Keratinocyte (primary cell): Measurements from ENCODE around the gene CDS1. TPM values are rescaled to one million over a fixed set of nuclear protein-coding genes. Genes with fewer than 3 reads are reported as not detected.

Source experiments
- DNase-seq: peaks from one replicate; pipeline ENCODE4 v3.0.0-alpha.2; 2011; ENCODE audit warnings: low read depth, missing footprints, low spot score
- FAIRE-seq: peaks from 2 replicates; lab custom pipeline; 2011; peaks lifted over from hg19 to GRCh38; lab: Jason Lieb, UNC
- H2AFZ ChIP-seq: 2 replicates; pipeline ENCODE4 v1.6.0; 2012; ENCODE audit warnings: low read length, control low read depth, inconsistent platforms; ENCODE audit not compliant: control insufficient read depth
- H3K27ac ChIP-seq: 2 replicates; pipeline ENCODE4 v1.5.1; 2011; ENCODE audit warnings: low read length; ENCODE audit not compliant: control insufficient read depth, insufficient read depth
- H3K27me3 ChIP-seq: 3 replicates; pipeline ENCODE4 v1.6.0; 2011; ENCODE audit warnings: low read length; ENCODE audit not compliant: control insufficient read depth, insufficient read depth; ENCODE audit errors: extremely low read depth
- H3K36me3 ChIP-seq, 2 experiments: 2 replicates in 1 of 2; 3 replicates in 1 of 2; pipeline ENCODE4 v1.5.1; 2011; ENCODE audit warnings: low read length in 2 of 2, mild to moderate bottlenecking in 1 of 2; ENCODE audit not compliant: control insufficient read depth in 2 of 2, insufficient read depth in 2 of 2; ENCODE audit errors: extremely low read depth in 1 of 2
- H3K4me1 ChIP-seq: 3 replicates; pipeline ENCODE4 v1.5.1; 2011; ENCODE audit warnings: low read length; ENCODE audit not compliant: control insufficient read depth, insufficient read depth; ENCODE audit errors: extremely low read depth
- H3K4me2 ChIP-seq: 3 replicates; pipeline ENCODE4 v1.6.0; 2011; ENCODE audit warnings: low read depth, low read length; ENCODE audit not compliant: control insufficient read depth, insufficient read depth; ENCODE audit errors: extremely low read depth
- H3K4me3 ChIP-seq, 3 experiments: fragments of 200-600 bp in 1 of 3; sonication (generic) in 1 of 3; 2 replicates in 2 of 3; 3 replicates in 1 of 3; pipeline ENCODE4 v1.5.1; 2011 to 2016; ENCODE audit warnings: low read length in 3 of 3, mild to moderate bottlenecking in 3 of 3, control low read depth in 2 of 3, inconsistent platforms in 1 of 3, low read depth in 1 of 3, mixed read lengths in 1 of 3, mixed run types in 1 of 3, moderate library complexity in 1 of 3; ENCODE audit not compliant: control insufficient read depth in 2 of 3, insufficient read depth in 2 of 3; ENCODE audit errors: extremely low read depth in 1 of 3
- H3K79me2 ChIP-seq: 2 replicates; pipeline ENCODE4 v1.6.0; 2012; ENCODE audit warnings: low read length; ENCODE audit not compliant: control insufficient read depth, insufficient read depth
- H3K9ac ChIP-seq: 3 replicates; pipeline ENCODE4 v1.6.0; 2011; ENCODE audit warnings: low read length; ENCODE audit not compliant: control insufficient read depth, insufficient read depth; ENCODE audit errors: extremely low read depth
- H3K9me1 ChIP-seq: 3 replicates; pipeline ENCODE4 v1.6.0; 2011; ENCODE audit warnings: low read length; ENCODE audit not compliant: control insufficient read depth, insufficient read depth; ENCODE audit errors: extremely low read depth
- H3K9me3 ChIP-seq: 2 replicates; pipeline ENCODE4 v1.5.1; 2012; ENCODE audit warnings: low read depth, low read length; ENCODE audit not compliant: control insufficient read depth
- H4K20me1 ChIP-seq: 3 replicates; pipeline ENCODE4 v1.6.0; 2011; ENCODE audit warnings: low read length; ENCODE audit not compliant: control insufficient read depth, insufficient read depth; ENCODE audit errors: extremely low read depth
- EZH2 ChIP-seq: IDR thresholded peaks from one replicate; pipeline ENCODE4 v1.6.1; 2012; ENCODE audit warnings: inconsistent platforms, mild to moderate bottlenecking, low read length, moderate library complexity
- dilution Hi-C: fragments of 300-500 bp; cut with MboI; formaldehyde crosslinking; loops from one replicate; pipeline ENCODE4 v1.7.0; 2020; ENCODE audit warnings: low sequenced_read_pairs; ENCODE audit not compliant: extremely low pct_ligation_motif_present
- polyA plus RNA-seq, 5 experiments: library from polyadenylated mRNA; depleted of rRNA in 3 of 5; stranded (reverse) in 3 of 5; stranded (forward) in 1 of 5; unstranded in 1 of 5; fragments of >200 nt; gene quantifications; 1 replicate in 1 of 5; 2 replicates in 3 of 5; 3 replicates in 1 of 5; pipeline versions ENCODE4 v1.2.1 to v1.2.3, GENCODE V29; 2011 to 2012; ENCODE audit warnings: missing spikeins in 2 of 5, low read depth in 1 of 5, low replicate concordance in 1 of 5
- TF ChIP-seq, protein P1 (sequence below), 3 experiments: IDR thresholded peaks in 1 of 3; conservative IDR thresholded peaks in 1 of 3; optimal IDR thresholded peaks in 1 of 3; 2 replicates in 2 of 3; 3 replicates in 1 of 3; pipeline versions ENCODE3 to v1.5.1; 2011; ENCODE audit warnings: low read length in 3 of 3, mild to moderate bottlenecking in 3 of 3, moderate library complexity in 2 of 3, control low read depth in 1 of 3, inconsistent platforms in 1 of 3; ENCODE audit not compliant: insufficient read depth in 2 of 3; ENCODE audit errors: extremely low read depth in 1 of 3

CDS1 gene
- polyA plus RNA-seq, 1 donor (not counting 4 experiments of a cell fraction or from before 2014, with no cell fraction given), result 21.7 TPM

DNA sequence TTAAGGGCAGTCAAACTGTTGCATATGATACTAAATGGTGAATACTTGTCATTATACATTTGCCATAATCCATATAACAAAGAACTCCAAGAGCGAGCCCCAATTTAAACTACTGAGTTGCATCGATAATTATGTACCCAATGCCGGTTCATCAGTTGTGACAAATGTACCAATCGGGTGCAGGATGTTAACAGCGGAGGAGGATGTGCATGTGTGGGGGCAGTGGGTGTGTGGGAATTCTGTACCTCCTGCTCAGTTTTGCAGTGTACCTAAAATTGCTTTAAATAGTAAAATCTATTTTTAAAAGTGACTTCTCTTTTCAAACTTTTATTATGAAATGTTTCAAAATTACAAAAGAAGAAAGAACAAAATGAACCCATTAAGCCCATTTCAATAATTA, 20.8 kb upstream of the CDS1 start:
- Histone ChIP-seq H3K9me3 (no peaks in the 10 kb centered on the region), H3K36me3 (no peaks in the 10 kb centered on the region), H4K20me1 (no peaks in the 10 kb centered on the region), H3K9ac (no peak overlapping the region), H3K27me3 (no peaks in the 10 kb centered on the region), H3K9me1 (no peaks in the 10 kb centered on the region), H3K4me1 (no peaks in the 10 kb centered on the region), H3K79me2 (no peaks in the 10 kb centered on the region), H3K4me2 (no peak overlapping the region), H3K4me3 (no peak overlapping the region), H2AFZ (no peak overlapping the region), H3K27ac (no peak overlapping the region)
- FAIRE-seq, result no peak
- DNase-seq, result no peak
- dilution Hi-C loops, result no loop called here
- TF ChIP-seq, protein P1, sequence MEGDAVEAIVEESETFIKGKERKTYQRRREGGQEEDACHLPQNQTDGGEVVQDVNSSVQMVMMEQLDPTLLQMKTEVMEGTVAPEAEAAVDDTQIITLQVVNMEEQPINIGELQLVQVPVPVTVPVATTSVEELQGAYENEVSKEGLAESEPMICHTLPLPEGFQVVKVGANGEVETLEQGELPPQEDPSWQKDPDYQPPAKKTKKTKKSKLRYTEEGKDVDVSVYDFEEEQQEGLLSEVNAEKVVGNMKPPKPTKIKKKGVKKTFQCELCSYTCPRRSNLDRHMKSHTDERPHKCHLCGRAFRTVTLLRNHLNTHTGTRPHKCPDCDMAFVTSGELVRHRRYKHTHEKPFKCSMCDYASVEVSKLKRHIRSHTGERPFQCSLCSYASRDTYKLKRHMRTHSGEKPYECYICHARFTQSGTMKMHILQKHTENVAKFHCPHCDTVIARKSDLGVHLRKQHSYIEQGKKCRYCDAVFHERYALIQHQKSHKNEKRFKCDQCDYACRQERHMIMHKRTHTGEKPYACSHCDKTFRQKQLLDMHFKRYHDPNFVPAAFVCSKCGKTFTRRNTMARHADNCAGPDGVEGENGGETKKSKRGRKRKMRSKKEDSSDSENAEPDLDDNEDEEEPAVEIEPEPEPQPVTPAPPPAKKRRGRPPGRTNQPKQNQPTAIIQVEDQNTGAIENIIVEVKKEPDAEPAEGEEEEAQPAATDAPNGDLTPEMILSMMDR (optimal IDR thresholded peaks at IDR 0.05 in 1 of 3, IDR thresholded peaks at IDR 0.05 in 1 of 3, conservative IDR thresholded peaks at IDR 0.05 in 1 of 3; ENCODE audit: extremely low read depth in 1 of 3, insufficient read depth in 2 of 3, low read length in 3 of 3), result no peak
- TF ChIP-seq EZH2, result no peak

DNA sequence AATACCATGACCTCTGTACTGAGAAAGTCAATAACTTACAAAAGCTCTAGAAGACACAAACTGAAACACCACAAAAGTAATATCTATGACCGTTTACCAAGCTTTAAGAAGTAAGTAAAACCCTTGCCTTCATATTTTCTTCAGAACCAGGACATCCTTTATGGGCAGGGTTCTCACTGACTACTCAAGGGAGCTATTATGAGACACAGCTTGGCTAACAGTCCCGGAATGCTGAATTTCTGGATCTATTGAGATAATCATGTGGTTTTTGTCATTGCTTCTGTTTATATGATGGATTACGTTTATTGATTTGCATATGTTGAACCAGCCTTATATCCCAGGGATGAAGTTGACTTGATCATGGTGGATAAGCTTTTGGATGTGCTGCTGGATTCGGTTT, 19.9 kb upstream of the CDS1 start:
- Histone ChIP-seq H3K79me2 (no peaks in the 10 kb centered on the region), H3K9me3 (no peaks in the 10 kb centered on the region), H3K4me2 (no peak overlapping the region), H3K9me1 (no peaks in the 10 kb centered on the region), H4K20me1 (no peaks in the 10 kb centered on the region), H3K4me3 (no peak overlapping the region), H2AFZ (no peak overlapping the region), H3K4me1 (no peaks in the 10 kb centered on the region), H3K9ac (no peak overlapping the region), H3K27me3 (no peaks in the 10 kb centered on the region), H3K36me3 (no peaks in the 10 kb centered on the region), H3K27ac (no peak overlapping the region)
- dilution Hi-C loops, result no loop called here
- DNase-seq (no peak), FAIRE-seq (no peak)
- TF ChIP-seq, protein P1 (optimal IDR thresholded peaks at IDR 0.05 in 1 of 3, IDR thresholded peaks at IDR 0.05 in 1 of 3, conservative IDR thresholded peaks at IDR 0.05 in 1 of 3; ENCODE audit: extremely low read depth in 1 of 3, insufficient read depth in 2 of 3, low read length in 3 of 3), result no peak
- TF ChIP-seq EZH2, result no peak
